ENCODE data around the gene C5orf34. TPM values are rescaled to one million over a fixed set of nuclear protein-coding genes. Genes with fewer than 3 reads are reported as not detected.
"Not testable (repeated sequence)": the region's sequence is repeated elsewhere in the genome, so short reads cannot be mapped to it uniquely, and the experiment has no call there.

Gene C5orf34
- total RNA-seq, 4 donors from 2014 or later, result 0.31 to 1.2 (median 0.91) TPM

- H3K36me3 ChIP-seq, result no peaks in the 10 kb centered on the region
- no peak overlapping the region for H3K4me3 ChIP-seq
- H3K4me1 ChIP-seq, result peaks cover 0 to 39% (median 0%) of the 10 kb centered on the region in 3 donors
- whole genome bisulfite sequencing, 2 donors (ENCODE audit: low coverage in 1 of 2), result 37% methylated on average over 2 of the region's 2 CpGs; no CpG with 5 or more reads in 1 of the 2 donors
- TF ChIP-seq CTCF (IDR thresholded peaks at IDR 0.05) (no peak), EP300 (IDR thresholded peaks at IDR 0.05) (no peak), POLR2AphosphoS5 (IDR thresholded peaks at IDR 0.05) (no peak), POLR2A (IDR thresholded peaks at IDR 0.05) (no peak)
- H3K9me3 ChIP-seq, result no peaks in the 10 kb centered on the region
- no peaks in the 10 kb centered on the region for H3K27me3 ChIP-seq
- H3K27ac ChIP-seq, result no peak overlapping the region
- ATAC-seq, result no peak
These were observed 45.2 kb upstream of the C5orf34 start for GRCh38 chr5:43560128-43560527.

- ATAC-seq, result peak; percentile 91
- TF ChIP-seq CTCF (IDR thresholded peaks at IDR 0.05) (peak; percentile 15 to 82 (median 62)), POLR2AphosphoS5 (IDR thresholded peaks at IDR 0.05) (no peak), POLR2A (IDR thresholded peaks at IDR 0.05) (peak; percentile 50 to 64), EP300 (IDR thresholded peaks at IDR 0.05) (no peak)
- peaks cover 6 to 48% (median 19%) of the 10 kb centered on the region in 3 donors for H3K4me1 ChIP-seq
- peak within 1 kb of the TSS; percentile 66 to 99 (median 94) for H3K27ac ChIP-seq
- WGBS, 2 donors (ENCODE audit: low coverage in 1 of 2), result 2% methylated on average over 13 of the region's 79 CpGs; no CpG with 5 or more reads in 1 of the 2 donors
- H3K36me3 ChIP-seq, result peaks cover 0 to 18% of the 10 kb centered on the region in 2 donors
- H3K4me3 ChIP-seq, result peak within 1 kb of the TSS; percentile 77 to 94
- no peaks in the 10 kb centered on the region for H3K9me3 ChIP-seq
- no peaks in the 10 kb centered on the region for H3K27me3 ChIP-seq
These were observed 42.1 kb upstream of the C5orf34 start, which contains the start of gene PAIP1 for GRCh38 chr5:43556857-43557542. PAIP1 (minus strand) TSS chr5:43557077; CDS start chr5:43556846, 231 bp downstream.

- peak; percentile 94 for ATAC-seq
- H3K27ac ChIP-seq, result peak overlapping the region; percentile 66 to 99 (median 94)
- not testable (repeated sequence) for H3K27me3 ChIP-seq
These were observed 41.6 kb upstream of the C5orf34 start for GRCh38 chr5:43556607-43556856.

GRCh38 chr5:43555895-43556606 is 41.1 kb upstream of the C5orf34 start:
- ATAC-seq, result peak; percentile 66
- TF ChIP-seq POLR2AphosphoS5 (IDR thresholded peaks at IDR 0.05), result peak; percentile 26
- TF ChIP-seq EP300 (IDR thresholded peaks at IDR 0.05), result no peak
- TF ChIP-seq POLR2A (IDR thresholded peaks at IDR 0.05), result no peak
- no peak for TF ChIP-seq CTCF (IDR thresholded peaks at IDR 0.05)
- WGBS, 2 donors (ENCODE audit: low coverage in 1 of 2), result 1 to 3% methylated on average over 11 to 20 of the region's 44 CpGs
- no peaks in the 10 kb centered on the region for H3K9me3 ChIP-seq
- peak overlapping the region; percentile 66 to 99 (median 94) for H3K27ac ChIP-seq
- peak overlapping the region; percentile 77 to 94 for H3K4me3 ChIP-seq
- peaks cover 0 to 22% of the 10 kb centered on the region in 2 donors for H3K36me3 ChIP-seq
- H3K4me1 ChIP-seq, result peaks cover 6 to 58% (median 19%) of the 10 kb centered on the region in 3 donors
- H3K27me3 ChIP-seq, result no peaks in the 10 kb centered on the region

More at GRCh38 chr5:43556607-43556856, 41.6 kb upstream of the C5orf34 start:
- peaks cover 0 to 22% of the 10 kb centered on the region in 2 donors for H3K36me3 ChIP-seq
- no CpG with 5 or more reads among the region's 30 CpGs for WGBS, 2 donors (ENCODE audit: low coverage in 1 of 2)
- peaks cover 6 to 53% (median 19%) of the 10 kb centered on the region in 3 donors for H3K4me1 ChIP-seq
- not testable (repeated sequence) for H3K9me3 ChIP-seq
- H3K4me3 ChIP-seq, result peak overlapping the region; percentile 77 to 94

GRCh38 chr5:43554497-43554896 is 39.5 kb upstream of the C5orf34 start:
- Histone ChIP-seq H3K36me3 (peaks cover 0 to 37% of the 10 kb centered on the region in 2 donors), H3K4me3 (peak overlapping the region in 1 of 2 donors; percentile 77), H3K27me3 (no peaks in the 10 kb centered on the region), H3K9me3 (no peaks in the 10 kb centered on the region), H3K4me1 (peaks cover 6 to 72% (median 19%) of the 10 kb centered on the region in 3 donors), H3K27ac (no peak overlapping the region)
- ATAC-seq, result no peak
- no peak for TF ChIP-seq POLR2A (IDR thresholded peaks at IDR 0.05)
- no peak for TF ChIP-seq POLR2AphosphoS5 (IDR thresholded peaks at IDR 0.05)
- no peak for TF ChIP-seq CTCF (IDR thresholded peaks at IDR 0.05)
- TF ChIP-seq EP300 (IDR thresholded peaks at IDR 0.05), result no peak
- WGBS, 2 donors (ENCODE audit: low coverage in 1 of 2), result 56 to 83% methylated on average over 1 of the region's 1 CpG

Data from gastroesophageal sphincter (tissue), 4 donors.